RWPE1 (cell line): ENCODE data around the gene LZTR1.

Experiments
- CTCF ChIA-PET: fragments of 350-600 bp; sonication (Branson Sonifier 250); formaldehyde crosslinking; extraction: SDS; loops from one replicate; lab custom pipeline; 2021; lab: Yijun Ruan, JAX
- POLR2A ChIA-PET: fragments of 400-600 bp; formaldehyde crosslinking; extraction: SDS; loops from one replicate; lab custom pipeline; 2020; ENCODE audit warnings: antibody characterized with exemption; ENCODE audit not compliant: low non-redundant PET; lab: Yijun Ruan, JAX
- DNase-seq: peaks from one replicate; pipeline ENCODE4 v3.0.0; 2012; ENCODE audit warnings: low spot score
- H3K27ac ChIP-seq: fragments of 450-650 bp; 2 replicates; pipeline ENCODE4 v1.5.1; 2017
- TF ChIP-seq, protein P1 (sequence below): fragments of 450-650 bp; conservative IDR thresholded peaks from 2 replicates; pipeline ENCODE4 v1.5.1; 2017; ENCODE audit warnings: low read depth, mild to moderate bottlenecking

The LZTR1 gene

DNA sequence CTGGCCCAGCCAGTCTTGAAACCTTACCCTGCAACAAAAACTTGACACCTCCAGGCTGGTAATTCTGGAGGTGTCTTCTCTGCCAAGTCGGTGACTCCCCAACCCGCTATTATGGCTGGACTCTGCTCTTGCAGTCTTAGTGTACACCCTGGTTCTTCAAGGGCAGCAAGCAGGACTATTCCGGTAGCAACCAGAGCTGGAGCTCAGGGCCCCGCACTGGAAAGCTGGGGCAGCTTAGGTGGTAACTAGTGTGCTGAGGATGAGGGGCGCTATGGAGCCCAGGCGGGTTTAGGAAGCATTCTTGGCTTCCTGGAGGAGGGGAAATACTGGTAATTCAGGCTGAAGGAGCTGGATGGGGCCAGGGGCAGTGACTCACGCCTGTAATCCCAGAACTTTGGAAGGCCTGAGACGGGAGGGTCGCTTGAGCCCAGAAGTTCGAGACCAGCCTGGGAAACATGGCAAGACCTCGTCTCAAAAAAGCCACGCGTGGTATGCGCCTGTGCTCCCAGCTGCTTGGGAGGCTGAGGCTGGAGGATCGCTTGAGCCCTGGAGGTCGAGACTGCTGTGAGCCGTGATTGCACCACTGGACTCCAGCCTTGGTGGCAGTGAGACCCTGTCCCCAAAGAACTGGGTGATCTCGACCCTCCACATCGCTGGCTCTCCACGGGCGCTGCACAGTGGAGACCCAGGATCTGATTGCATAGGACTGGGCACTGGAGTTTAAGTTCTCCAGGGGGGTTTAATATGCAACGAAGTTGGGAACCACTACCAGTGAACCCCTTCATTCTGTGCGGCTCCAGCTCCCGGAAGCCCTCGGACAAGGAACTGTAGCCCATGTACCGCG is 25.6 kb upstream of the LZTR1 start:
- ChIA-PET CTCF (interaction anchor here (0.6 to 1.2 kb wide), 3 partner anchors 13 to 40 kb away, joined by 3 to 8 read pairs (median 3); partner anchors contain the start of gene CRKL), POLR2A (no interaction called here)
- peak overlapping the region; percentile 84 for H3K27ac ChIP-seq
- TF ChIP-seq, protein P1, sequence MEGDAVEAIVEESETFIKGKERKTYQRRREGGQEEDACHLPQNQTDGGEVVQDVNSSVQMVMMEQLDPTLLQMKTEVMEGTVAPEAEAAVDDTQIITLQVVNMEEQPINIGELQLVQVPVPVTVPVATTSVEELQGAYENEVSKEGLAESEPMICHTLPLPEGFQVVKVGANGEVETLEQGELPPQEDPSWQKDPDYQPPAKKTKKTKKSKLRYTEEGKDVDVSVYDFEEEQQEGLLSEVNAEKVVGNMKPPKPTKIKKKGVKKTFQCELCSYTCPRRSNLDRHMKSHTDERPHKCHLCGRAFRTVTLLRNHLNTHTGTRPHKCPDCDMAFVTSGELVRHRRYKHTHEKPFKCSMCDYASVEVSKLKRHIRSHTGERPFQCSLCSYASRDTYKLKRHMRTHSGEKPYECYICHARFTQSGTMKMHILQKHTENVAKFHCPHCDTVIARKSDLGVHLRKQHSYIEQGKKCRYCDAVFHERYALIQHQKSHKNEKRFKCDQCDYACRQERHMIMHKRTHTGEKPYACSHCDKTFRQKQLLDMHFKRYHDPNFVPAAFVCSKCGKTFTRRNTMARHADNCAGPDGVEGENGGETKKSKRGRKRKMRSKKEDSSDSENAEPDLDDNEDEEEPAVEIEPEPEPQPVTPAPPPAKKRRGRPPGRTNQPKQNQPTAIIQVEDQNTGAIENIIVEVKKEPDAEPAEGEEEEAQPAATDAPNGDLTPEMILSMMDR, result no peak
- no peak for DNase-seq

DNA sequence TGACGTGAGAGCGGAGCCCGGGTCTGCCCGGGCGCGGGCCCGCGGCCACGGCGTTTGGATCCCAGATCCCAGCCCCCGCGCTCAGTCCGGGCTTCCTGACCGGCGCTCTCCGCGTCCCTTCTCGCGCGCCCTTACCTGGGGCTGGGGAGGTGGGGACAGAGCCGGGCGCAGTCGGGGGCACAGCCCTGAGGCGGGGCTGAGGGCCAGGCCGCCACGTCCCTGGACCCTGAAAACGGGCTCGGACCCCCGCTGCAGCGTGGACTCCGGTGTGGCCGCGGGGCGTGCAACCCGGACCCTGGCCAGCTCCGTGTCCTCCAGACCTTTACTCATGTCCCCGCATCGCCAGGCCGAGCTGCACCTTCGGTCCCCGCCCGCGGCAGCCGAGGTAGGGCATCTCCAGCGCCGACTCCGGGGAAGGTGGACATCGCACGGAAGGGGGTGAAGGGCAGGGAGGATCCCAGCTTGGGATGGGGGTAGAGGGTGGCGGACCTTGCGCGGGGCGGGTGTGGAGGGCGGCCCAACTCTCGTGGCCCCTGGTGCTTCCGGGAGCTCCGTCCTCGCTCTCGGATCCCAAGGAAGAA is 24.9 kb upstream of the LZTR1 start:
- no peak for DNase-seq
- TF ChIP-seq, protein P1, result no peak
- ChIA-PET CTCF (interaction anchor here (0.6 to 1.2 kb wide), 3 partner anchors 13 to 40 kb away, joined by 3 to 4 read pairs (median 3); no protein-coding TSS in a partner anchor), POLR2A (no interaction called here)
- H3K27ac ChIP-seq, result peak overlapping the region; percentile 84

DNA sequence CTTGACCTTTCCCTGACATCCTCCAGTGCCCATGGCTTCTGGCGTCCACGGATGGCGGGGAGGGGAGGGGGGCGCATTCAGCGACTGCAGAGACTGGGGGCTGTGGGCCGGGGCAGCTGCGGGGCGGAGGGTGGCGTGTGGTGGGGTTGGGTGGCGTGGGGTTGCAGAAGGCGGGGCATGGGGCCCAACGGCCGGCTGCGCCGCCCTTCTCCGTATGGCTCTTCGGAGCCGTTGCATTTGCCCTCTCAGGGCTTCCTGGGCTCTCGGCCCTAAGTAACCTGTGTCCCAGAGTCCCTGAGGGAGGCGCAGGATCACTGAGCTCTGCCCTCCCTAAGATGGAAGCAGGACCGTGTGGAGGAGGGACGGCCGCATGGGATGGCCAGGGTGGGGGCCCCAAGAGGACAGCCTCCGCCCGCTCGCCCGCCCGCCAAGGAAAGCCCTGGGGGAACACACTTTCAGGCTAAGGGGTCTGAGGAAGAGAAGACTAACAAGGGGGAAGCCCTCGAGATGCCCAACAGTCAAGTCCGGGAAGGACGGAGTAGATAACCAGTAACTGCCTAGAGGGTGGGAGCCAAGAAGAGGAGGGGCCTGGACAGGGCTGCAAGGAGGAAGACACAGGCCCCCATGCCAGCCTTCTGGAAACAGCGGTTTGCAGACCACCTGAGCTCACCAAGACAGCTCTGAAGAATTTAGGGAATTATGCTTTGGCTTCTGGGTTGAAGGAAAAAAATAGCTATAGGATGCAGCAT is 24.2 kb upstream of the LZTR1 start:
- TF ChIP-seq, protein P1, result no peak
- peak overlapping the region; percentile 84 for H3K27ac ChIP-seq
- CTCF ChIA-PET, result interaction anchor here (1.0 kb wide), 1 partner anchor 41 kb away, joined by 4 read pairs; no protein-coding TSS in a partner anchor
- DNase-seq, result no peak
- POLR2A ChIA-PET, result no interaction called here

DNA sequence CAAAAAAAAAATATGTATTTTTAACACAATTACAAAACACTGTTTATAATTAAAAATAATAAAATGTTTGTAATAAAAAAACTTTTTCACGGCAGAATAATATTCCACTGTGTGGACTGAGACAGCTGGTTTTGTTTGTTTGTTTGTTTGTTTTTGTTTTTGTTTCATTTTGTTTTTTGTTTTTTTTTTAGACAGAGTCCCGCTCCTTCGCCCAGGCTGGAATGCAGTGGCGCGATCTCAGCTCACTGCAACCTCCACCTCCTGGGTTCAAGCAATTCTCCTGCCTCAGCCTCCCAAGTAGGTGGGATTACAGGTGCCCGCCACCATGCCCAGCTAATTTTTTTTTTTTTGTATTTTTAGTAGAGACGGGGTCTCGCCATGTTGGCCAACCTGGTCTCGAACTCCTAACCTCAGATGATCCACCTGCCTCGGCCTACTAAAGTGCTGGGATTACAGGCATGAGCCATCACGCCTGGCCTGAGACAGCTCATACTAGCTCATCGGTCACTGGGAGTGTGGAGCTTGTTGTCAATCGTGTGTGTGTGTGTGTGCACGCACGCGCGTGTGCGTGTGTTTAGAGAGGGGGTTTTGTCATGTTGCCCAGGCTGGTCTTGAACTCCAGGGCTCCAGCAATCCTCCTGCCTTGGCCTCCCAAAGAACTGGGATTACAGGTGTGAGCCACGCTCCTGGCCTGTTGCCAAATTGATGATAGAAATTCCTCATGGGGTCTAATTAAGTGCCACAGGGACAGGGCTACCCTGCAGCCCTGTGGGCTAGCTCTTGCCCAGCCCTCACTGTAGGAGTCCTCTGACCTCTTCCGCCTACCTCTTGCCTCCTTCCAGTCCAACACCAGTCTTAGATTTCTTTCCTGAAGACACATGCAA is 22.3 kb upstream of the LZTR1 start:
- peak overlapping the region; percentile 75 for H3K27ac ChIP-seq
- TF ChIP-seq, protein P1, result no peak
- ChIA-PET POLR2A (no interaction called here), CTCF (interaction anchor here (0.7 kb wide), 1 partner anchor 75 kb away, joined by 3 read pairs; no protein-coding TSS in a partner anchor)
- DNase-seq, result no peak

DNA sequence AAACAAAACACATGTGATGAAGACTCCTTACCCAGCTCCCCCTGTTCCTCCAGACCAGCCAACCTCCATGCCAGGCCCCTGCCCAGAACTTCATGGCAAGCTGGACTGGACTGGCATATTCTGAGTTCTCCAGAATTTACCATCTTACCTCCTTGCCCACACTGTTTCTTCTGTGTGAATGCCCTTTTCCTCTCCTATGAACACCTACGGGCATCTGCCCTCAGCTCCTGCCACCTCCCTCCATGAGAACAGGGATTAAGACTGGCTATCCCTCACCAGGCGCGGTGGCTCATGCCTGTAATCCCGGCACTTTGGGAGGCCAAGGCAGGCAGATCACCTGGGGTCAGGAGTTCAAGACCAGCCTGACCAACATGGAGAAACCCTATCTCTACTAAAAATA is 21.5 kb upstream of the LZTR1 start:
- ChIA-PET POLR2A (no interaction called here), CTCF (no interaction called here)
- peak overlapping the region; percentile 75 for H3K27ac ChIP-seq
- TF ChIP-seq, protein P1, result no peak
- no peak for DNase-seq
